ENCODE data around the gene GRPEL2. TPM values are rescaled to one million over a fixed set of nuclear protein-coding genes. Genes with fewer than 3 reads are reported as not detected.

Gene GRPEL2
- total RNA-seq, 1 experiment from 2014 or later = 47.3 TPM

GRCh38 chr5:149387982-149388381 is 42.7 kb downstream of the GRPEL2 start:
- TF ChIP-seq, protein P1, sequence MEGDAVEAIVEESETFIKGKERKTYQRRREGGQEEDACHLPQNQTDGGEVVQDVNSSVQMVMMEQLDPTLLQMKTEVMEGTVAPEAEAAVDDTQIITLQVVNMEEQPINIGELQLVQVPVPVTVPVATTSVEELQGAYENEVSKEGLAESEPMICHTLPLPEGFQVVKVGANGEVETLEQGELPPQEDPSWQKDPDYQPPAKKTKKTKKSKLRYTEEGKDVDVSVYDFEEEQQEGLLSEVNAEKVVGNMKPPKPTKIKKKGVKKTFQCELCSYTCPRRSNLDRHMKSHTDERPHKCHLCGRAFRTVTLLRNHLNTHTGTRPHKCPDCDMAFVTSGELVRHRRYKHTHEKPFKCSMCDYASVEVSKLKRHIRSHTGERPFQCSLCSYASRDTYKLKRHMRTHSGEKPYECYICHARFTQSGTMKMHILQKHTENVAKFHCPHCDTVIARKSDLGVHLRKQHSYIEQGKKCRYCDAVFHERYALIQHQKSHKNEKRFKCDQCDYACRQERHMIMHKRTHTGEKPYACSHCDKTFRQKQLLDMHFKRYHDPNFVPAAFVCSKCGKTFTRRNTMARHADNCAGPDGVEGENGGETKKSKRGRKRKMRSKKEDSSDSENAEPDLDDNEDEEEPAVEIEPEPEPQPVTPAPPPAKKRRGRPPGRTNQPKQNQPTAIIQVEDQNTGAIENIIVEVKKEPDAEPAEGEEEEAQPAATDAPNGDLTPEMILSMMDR (conservative IDR thresholded peaks at IDR 0.05) = no peak
- no peak overlapping the region for H2BK5ac ChIP-seq (ENCODE audit: insufficient read length, low read length)
- no peak overlapping the region for H3K4me3 Mint-ChIP-seq
- H3K9me3 Mint-ChIP-seq = no peaks in the 10 kb centered on the region; a peak in 1 of 5 replicates
- H3K4me1 ChIP-seq (ENCODE audit: insufficient read depth, low read length) = no peaks in the 10 kb centered on the region
- H3K27ac ChIP-seq (ENCODE audit: insufficient read length, low read depth, low read length) = no peak overlapping the region
- no peaks in the 10 kb centered on the region for H3K23me2 ChIP-seq (ENCODE audit: insufficient read length, low read depth, low read length, poor library complexity, severe bottlenecking)
- no peak overlapping the region for H2BK15ac ChIP-seq (ENCODE audit: low read depth, low read length)
- H3K27ac Mint-ChIP-seq = no peak overlapping the region
- H3K23ac ChIP-seq (ENCODE audit: insufficient read length, low read depth, low read length) = no peak overlapping the region
- H2BK120ac ChIP-seq (ENCODE audit: low read depth, low read length, poor library complexity, severe bottlenecking) = no peak overlapping the region
- H3T11ph ChIP-seq (ENCODE audit: low read length) = no peak overlapping the region
- H3K4ac ChIP-seq (ENCODE audit: low read depth, low read length) = no peak overlapping the region
- H2AFZ ChIP-seq (ENCODE audit: low read length) = no peak overlapping the region
- no peaks in the 10 kb centered on the region for H3K27me3 ChIP-seq (ENCODE audit: insufficient read depth, low read length)
- no CpG with 5 or more reads among the region's 1 CpG for WGBS (ENCODE audit: extremely low coverage, insufficient read length, low lambda C conversion rate)
- H3K79me2 ChIP-seq (ENCODE audit: insufficient read depth, low read length) = no peaks in the 10 kb centered on the region
- DNase-seq = no peak
- no peak overlapping the region for H3K4me2 ChIP-seq (ENCODE audit: insufficient read depth, insufficient read length, low read length)
- H4K5ac ChIP-seq (ENCODE audit: insufficient read length, low read depth, low read length) = no peak overlapping the region
- H3K36me3 Mint-ChIP-seq (ENCODE audit: insufficient read depth in 1 of 3, low read depth in 3 of 3) = no peaks in the 10 kb centered on the region; a peak in 1 of 7 replicates
- H4K8ac ChIP-seq (replicated peaks; ENCODE audit: insufficient read length, low read depth, low read length) = no peak overlapping the region
- no peak overlapping the region for H2BK20ac ChIP-seq (ENCODE audit: low read depth, low read length, poor library complexity, severe bottlenecking)
- H2AK5ac ChIP-seq (ENCODE audit: insufficient read length, low read length) = no peak overlapping the region
- no peaks in the 10 kb centered on the region for H3K79me1 ChIP-seq (ENCODE audit: insufficient read depth, low read depth, low read length, poor library complexity, severe bottlenecking)
- H3K4me1 Mint-ChIP-seq = peaks cover 2 to 3% of the 10 kb centered on the region in 2 experiments
- H3K14ac ChIP-seq (ENCODE audit: insufficient read depth, low read length) = no peak overlapping the region
- no peaks in the 10 kb centered on the region for H3K9me3 ChIP-seq (ENCODE audit: control insufficient read depth, low read depth, low read length)
- H2BK12ac ChIP-seq (ENCODE audit: insufficient read length, low read depth, low read length) = no peak overlapping the region
- no peak overlapping the region for H3K18ac ChIP-seq (ENCODE audit: insufficient read length, low read depth, low read length)
- H4K20me1 ChIP-seq (ENCODE audit: control insufficient read depth, insufficient read depth, insufficient read length) = no peaks in the 10 kb centered on the region
- no peaks in the 10 kb centered on the region; the same call in 1 of the 2 replicates for H3K27me3 Mint-ChIP-seq (ENCODE audit: low read depth)
- no peak overlapping the region for H3K56ac ChIP-seq (ENCODE audit: insufficient read length, low read depth, low read length)
- H4K91ac ChIP-seq (ENCODE audit: insufficient read length, low read depth, low read length) = no peak overlapping the region
- H3K9ac ChIP-seq (ENCODE audit: extremely low read depth, insufficient read length, low read length) = no peak overlapping the region

Measured in H9 (cell line).